Measurements from ENCODE around the gene OLAH. TPM values are rescaled to one million over a fixed set of nuclear protein-coding genes. Genes with fewer than 3 reads are reported as not detected.

OLAH gene
- polyA plus RNA-seq, 1 donor from 2014 or later: not detected

GRCh38 chr10:15069230-15069629 is 25.5 kb downstream of the OLAH start:
- no peaks in the 10 kb centered on the region for H3K79me2 ChIP-seq (replicated peaks; ENCODE audit: insufficient read depth, low read length)
- H3K27me3 ChIP-seq (ENCODE audit: insufficient read depth, low read depth, low read length): no peaks in the 10 kb centered on the region
- H3K9ac ChIP-seq (ENCODE audit: low read length): no peak overlapping the region
- no peak overlapping the region for H2AFZ ChIP-seq (ENCODE audit: low read depth, low read length)
- no peak overlapping the region for H3K4me2 ChIP-seq (ENCODE audit: low read length)
- TF ChIP-seq EZH2 (IDR thresholded peaks at IDR 0.05; ENCODE audit: borderline replicate concordance, insufficient read depth, low read length, poor library complexity, severe bottlenecking) (no peak), REST (IDR thresholded peaks at IDR 0.05; ENCODE audit: borderline replicate concordance) (no peak)
- no peak overlapping the region for H3K4me3 ChIP-seq (ENCODE audit: low read length)
- no peaks in the 10 kb centered on the region for H3F3A ChIP-seq (ENCODE audit: insufficient read depth, low read length, poor library complexity, severe bottlenecking)
- H3K27ac ChIP-seq (ENCODE audit: low read length): no peak overlapping the region
- H4K20me1 ChIP-seq (ENCODE audit: insufficient read depth): no peaks in the 10 kb centered on the region
- H3K9me3 ChIP-seq (ENCODE audit: low read length): peaks cover 8% of the 10 kb centered on the region
- no peaks in the 10 kb centered on the region for H3K36me3 ChIP-seq (ENCODE audit: insufficient read depth, low read length)
- no peaks in the 10 kb centered on the region for H3K9me2 ChIP-seq (ENCODE audit: insufficient read depth, low read length)

GRCh38 chr10:15072358-15072757 is 28.6 kb downstream of the OLAH start:
- H3K27ac ChIP-seq (ENCODE audit: low read length): no peak overlapping the region
- H2AFZ ChIP-seq (ENCODE audit: low read depth, low read length): no peak overlapping the region
- TF ChIP-seq SMC3 (conservative IDR thresholded peaks at IDR 0.05; ENCODE audit: poor library complexity) (no peak), REST (IDR thresholded peaks at IDR 0.05; ENCODE audit: borderline replicate concordance) (no peak), CTCF (IDR thresholded peaks at IDR 0.05; ENCODE audit: poor library complexity, severe bottlenecking) (no peak), MXI1 (conservative IDR thresholded peaks at IDR 0.05; ENCODE audit: poor library complexity, severe bottlenecking) (no peak), EZH2 (IDR thresholded peaks at IDR 0.05; ENCODE audit: borderline replicate concordance, insufficient read depth, low read length, poor library complexity, severe bottlenecking) (no peak), POLR2AphosphoS5 (IDR thresholded peaks at IDR 0.05) (no peak), EP300 (conservative IDR thresholded peaks at IDR 0.05; ENCODE audit: poor library complexity, severe bottlenecking) (no peak), RAD21 (conservative IDR thresholded peaks at IDR 0.05) (no peak), TAF1 (IDR thresholded peaks at IDR 0.05; ENCODE audit: low read depth) (no peak)
- no peaks in the 10 kb centered on the region for H3K9me3 ChIP-seq (ENCODE audit: low read length)
- H4K20me1 ChIP-seq (ENCODE audit: insufficient read depth): no peaks in the 10 kb centered on the region
- no peak overlapping the region for H3K9ac ChIP-seq (ENCODE audit: low read length)
- H3K4me3 ChIP-seq (ENCODE audit: low read length): no peak overlapping the region
- H3K4me2 ChIP-seq (ENCODE audit: low read length): no peak overlapping the region
- H3F3A ChIP-seq (ENCODE audit: insufficient read depth, low read length, poor library complexity, severe bottlenecking): no peaks in the 10 kb centered on the region
- no peaks in the 10 kb centered on the region for H3K36me3 ChIP-seq (ENCODE audit: insufficient read depth, low read length)
- no peaks in the 10 kb centered on the region for H3K9me2 ChIP-seq (ENCODE audit: insufficient read depth, low read length)
- H3K27me3 ChIP-seq (ENCODE audit: insufficient read depth, low read depth, low read length): no peaks in the 10 kb centered on the region
- H3K79me2 ChIP-seq (replicated peaks; ENCODE audit: insufficient read depth, low read length): no peaks in the 10 kb centered on the region
